Measurements from ENCODE around the gene ADH1A.

ADH1A gene

DNA sequence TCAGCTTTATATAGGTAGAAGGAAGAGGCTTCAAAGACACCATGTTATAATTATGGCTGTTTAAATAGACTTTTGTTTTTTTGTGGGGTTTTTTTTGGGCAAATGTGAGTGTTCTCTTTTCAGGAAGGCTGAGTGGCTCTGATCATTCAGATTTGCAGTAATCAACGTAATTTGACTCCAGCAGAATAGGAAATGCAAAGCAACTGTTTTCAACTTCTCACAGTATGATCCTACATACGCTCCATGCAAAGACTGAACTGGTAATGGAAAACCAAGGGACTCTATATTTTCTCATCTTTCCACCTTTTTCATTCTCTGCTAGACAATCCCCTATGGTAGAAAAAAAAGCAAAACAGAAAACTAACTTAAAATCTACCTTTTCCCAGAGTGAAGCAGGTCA is 19.6 kb upstream of the ADH1A start:
- no peak for FAIRE-seq
- no peak for TF ChIP-seq CTCF (IDR thresholded peaks at IDR 0.05; ENCODE audit: insufficient read depth, missing control alignments)
- no peak for DNase-seq (ENCODE audit: insufficient read length, low spot score)

DNA sequence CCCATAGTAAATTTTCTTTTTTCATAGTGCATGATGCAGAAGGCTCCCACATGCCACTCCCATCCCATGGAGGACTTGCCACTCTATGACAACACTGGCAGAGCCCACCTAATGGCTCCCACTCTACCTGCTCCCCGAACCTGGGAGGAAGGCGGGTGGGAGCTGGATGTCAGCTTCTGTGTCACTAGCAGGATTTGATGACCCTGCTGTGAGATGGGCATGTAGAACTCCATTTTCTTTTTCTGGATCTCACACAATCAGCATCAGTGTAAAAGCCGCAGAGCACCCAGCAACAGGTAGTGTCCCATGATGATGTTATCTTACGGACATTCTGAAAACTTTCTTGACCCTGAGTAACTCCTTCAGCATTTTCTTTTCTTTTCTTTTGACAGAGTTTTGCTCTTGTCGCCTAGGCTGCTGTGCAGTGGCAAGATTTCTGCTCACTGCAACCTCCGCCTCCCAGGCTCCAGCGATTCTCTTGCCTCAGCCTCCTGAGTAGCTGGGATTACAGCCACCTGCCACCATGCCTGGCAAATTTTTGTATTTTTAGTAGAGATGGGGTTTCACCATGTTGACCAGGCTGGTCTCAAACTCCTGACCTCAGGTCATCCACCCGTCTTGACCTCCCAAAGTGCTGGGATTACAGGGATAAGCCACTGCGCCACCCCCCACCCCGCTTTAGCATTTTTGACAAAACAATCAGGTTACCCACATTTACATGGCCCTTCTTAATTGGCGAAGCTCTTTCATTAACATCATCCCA is 15.0 kb upstream of the ADH1A start:
- DNase-seq (ENCODE audit: insufficient read length, low spot score) (no peak), FAIRE-seq (no peak)
- TF ChIP-seq CTCF (IDR thresholded peaks at IDR 0.05; ENCODE audit: insufficient read depth, missing control alignments): no peak

- TF ChIP-seq CTCF (IDR thresholded peaks at IDR 0.05; ENCODE audit: insufficient read depth, missing control alignments): no peak
- DNase-seq (ENCODE audit: insufficient read length, low spot score): no peak
- FAIRE-seq: no peak
Observed at GRCh38 chr4:99301376-99302164, 10.8 kb upstream of the ADH1A start.

GRCh38 chr4:99300934-99301333 is 10.1 kb upstream of the ADH1A start:
- no peak for TF ChIP-seq CTCF (IDR thresholded peaks at IDR 0.05; ENCODE audit: insufficient read depth, missing control alignments)
- DNase-seq (ENCODE audit: insufficient read length, low spot score) (no peak), FAIRE-seq (no peak)

GRCh38 chr4:99293357-99293756 is 2.6 kb upstream of the ADH1A start:
- DNase-seq (ENCODE audit: insufficient read length, low spot score): no peak

DNA sequence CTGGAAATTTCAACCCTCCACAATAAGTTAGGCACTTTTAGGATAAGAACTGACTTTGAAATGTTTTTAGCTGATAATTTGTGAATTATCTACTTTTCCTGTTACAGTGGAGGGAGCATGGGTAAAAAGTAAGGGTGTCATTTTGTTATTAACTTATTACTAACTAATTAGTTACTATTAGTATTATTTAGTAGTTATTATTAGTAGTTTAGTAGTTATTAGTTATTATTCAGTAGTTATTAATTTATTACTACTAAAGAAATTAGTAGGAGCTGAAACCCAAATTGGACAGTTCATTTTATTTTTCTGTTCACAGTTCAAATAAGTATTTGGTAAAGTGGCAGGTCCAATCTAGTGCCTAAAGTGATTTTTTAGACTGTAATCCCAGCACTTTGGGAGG is 5.4 kb downstream of the ADH1A start:
- TF ChIP-seq CTCF (IDR thresholded peaks at IDR 0.05; ENCODE audit: insufficient read depth, missing control alignments): no peak
- FAIRE-seq: no peak
- no peak for DNase-seq (ENCODE audit: insufficient read length, low spot score)

More at GRCh38 chr4:99293357-99293756, 2.6 kb upstream of the ADH1A start:
- FAIRE-seq: no peak
- TF ChIP-seq CTCF (IDR thresholded peaks at IDR 0.05; ENCODE audit: insufficient read depth, missing control alignments): no peak

GRCh38 chr4:99282731-99283130 is 8.1 kb downstream of the ADH1A start:
- no peak for TF ChIP-seq CTCF (IDR thresholded peaks at IDR 0.05; ENCODE audit: insufficient read depth, missing control alignments)
- DNase-seq (ENCODE audit: insufficient read length, low spot score) (no peak), FAIRE-seq (no peak)

All from D721Med (cell line).